CD4-positive, alpha-beta T cell treated with Interferon alpha-2 for 1 hour (primary cell): ENCODE data around the gene PIGT.

Experiments
- DNase-seq, 2 donors: peaks; one replicate each; pipeline ENCODE4 v3.0.0-alpha.2; 2020 to 2022

The PIGT gene

GRCh38 chr20:45415822-45416637 lies at the start of gene PIGT:
Gene PIGT (plus strand): TSS chr20:45416141. CDS start chr20:45416157, 16 bp downstream.
- DNase-seq = peak; percentile 88 to 91

- no peak for DNase-seq
Measured at GRCh38 chr20:45366192-45366591, 49.7 kb upstream of the PIGT start.

- DNase-seq = no peak
Measured at GRCh38 chr20:45366631-45367030, 49.3 kb upstream of the PIGT start.

- DNase-seq = no peak
Measured at GRCh38 chr20:45367126-45367525, 48.8 kb upstream of the PIGT start.

- peak; percentile 60 to 72 for DNase-seq
Measured at GRCh38 chr20:45368221-45368980, 47.5 kb upstream of the PIGT start.

GRCh38 chr20:45370571-45371160 lies 45.3 kb upstream of the PIGT start:
- DNase-seq = no peak

- DNase-seq = no peak
Measured at GRCh38 chr20:45372241-45372640, 43.7 kb upstream of the PIGT start.

GRCh38 chr20:45372646-45373352 lies 43.1 kb upstream of the PIGT start:
- no peak for DNase-seq

GRCh38 chr20:45373353-45374100 lies 42.4 kb upstream of the PIGT start:
- peak; percentile 87 to 91 for DNase-seq

GRCh38 chr20:45374101-45374467 lies 41.9 kb upstream of the PIGT start:
- no peak for DNase-seq

- DNase-seq = no peak
Measured at GRCh38 chr20:45374966-45375365, 41.0 kb upstream of the PIGT start.

- no peak for DNase-seq
Measured at GRCh38 chr20:45377269-45377668, 38.7 kb upstream of the PIGT start.

- DNase-seq = no peak
Measured at GRCh38 chr20:45378191-45378590, 37.8 kb upstream of the PIGT start, which contains the start of gene TP53TG5. Gene TP53TG5 (minus strand): TSS chr20:45378325. CDS start chr20:45378236, 89 bp downstream.

GRCh38 chr20:45387274-45387673 lies 28.7 kb upstream of the PIGT start:
- no peak for DNase-seq

- DNase-seq = no peak
Measured at GRCh38 chr20:45390931-45391330, 25.0 kb upstream of the PIGT start.

GRCh38 chr20:45391559-45391958 lies 24.4 kb upstream of the PIGT start:
- DNase-seq = no peak

GRCh38 chr20:45392733-45393132 lies 23.2 kb upstream of the PIGT start:
- no peak for DNase-seq

- no peak for DNase-seq
Measured at GRCh38 chr20:45394221-45395113, 21.5 kb upstream of the PIGT start.

GRCh38 chr20:45395114-45395415 lies 20.9 kb upstream of the PIGT start:
- no peak for DNase-seq

GRCh38 chr20:45399018-45399417 lies 16.9 kb upstream of the PIGT start:
- no peak for DNase-seq

GRCh38 chr20:45400346-45401031 lies 15.5 kb upstream of the PIGT start:
- DNase-seq = no peak
